ENCODE measurements around the gene ADCY2.

DNA sequence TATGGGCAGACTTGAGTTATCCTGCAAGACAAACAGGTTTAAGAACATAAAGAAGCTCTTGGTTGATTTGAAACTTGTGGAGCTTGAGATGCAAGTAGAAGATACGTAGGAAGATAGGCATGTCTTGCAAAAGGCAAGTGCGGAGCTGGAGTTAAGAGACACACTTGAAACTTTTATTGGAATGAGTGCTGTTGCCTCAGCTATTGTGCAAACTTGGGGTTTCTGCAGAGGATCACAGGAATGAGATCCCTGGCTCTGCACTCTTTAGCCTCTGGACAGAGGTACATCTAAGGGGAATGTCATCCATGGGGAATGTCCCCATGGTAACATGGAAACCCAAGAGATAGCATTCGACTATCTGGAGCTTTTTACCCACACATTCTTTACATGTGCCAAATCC, 121.1 kb downstream of the ADCY2 start:
- TF ChIP-seq EZH2phosphoT487 (IDR thresholded peaks at IDR 0.05; ENCODE audit: borderline replicate concordance, low read depth, low read length) = no peak
- TF ChIP-seq, protein P1, sequence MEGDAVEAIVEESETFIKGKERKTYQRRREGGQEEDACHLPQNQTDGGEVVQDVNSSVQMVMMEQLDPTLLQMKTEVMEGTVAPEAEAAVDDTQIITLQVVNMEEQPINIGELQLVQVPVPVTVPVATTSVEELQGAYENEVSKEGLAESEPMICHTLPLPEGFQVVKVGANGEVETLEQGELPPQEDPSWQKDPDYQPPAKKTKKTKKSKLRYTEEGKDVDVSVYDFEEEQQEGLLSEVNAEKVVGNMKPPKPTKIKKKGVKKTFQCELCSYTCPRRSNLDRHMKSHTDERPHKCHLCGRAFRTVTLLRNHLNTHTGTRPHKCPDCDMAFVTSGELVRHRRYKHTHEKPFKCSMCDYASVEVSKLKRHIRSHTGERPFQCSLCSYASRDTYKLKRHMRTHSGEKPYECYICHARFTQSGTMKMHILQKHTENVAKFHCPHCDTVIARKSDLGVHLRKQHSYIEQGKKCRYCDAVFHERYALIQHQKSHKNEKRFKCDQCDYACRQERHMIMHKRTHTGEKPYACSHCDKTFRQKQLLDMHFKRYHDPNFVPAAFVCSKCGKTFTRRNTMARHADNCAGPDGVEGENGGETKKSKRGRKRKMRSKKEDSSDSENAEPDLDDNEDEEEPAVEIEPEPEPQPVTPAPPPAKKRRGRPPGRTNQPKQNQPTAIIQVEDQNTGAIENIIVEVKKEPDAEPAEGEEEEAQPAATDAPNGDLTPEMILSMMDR (conservative IDR thresholded peaks at IDR 0.05; ENCODE audit: low read length) = no peak

Data from OCI-LY7 (cell line).